PC-9 (cell line): Measurements from ENCODE around the gene TNFAIP3. TPM values are rescaled to one million over a fixed set of nuclear protein-coding genes. Genes with fewer than 3 reads are reported as not detected.

Experiments used
- BruUV-seq: library from RNA; stranded (reverse); fragments of 400-500 nt; replicated peaks from 2 replicates; lab custom pipeline; 2021; lab: Mats Ljungman, UMichigan
- CTCF ChIA-PET: fragments of 300-600 bp; sonication (Branson Sonifier 250); formaldehyde crosslinking; loops from one replicate; lab custom pipeline; 2022; ENCODE audit warnings: antibody characterized with exemption; lab: Charles Lee
- POLR2A ChIA-PET: fragments of 300-600 bp; sonication (Branson Sonifier 250); formaldehyde crosslinking; loops from one replicate; lab custom pipeline; 2022; ENCODE audit warnings: antibody characterized with exemption; ENCODE audit not compliant: unreplicated experiment; lab: Charles Lee
- DNase-seq, 2 experiments: peaks; one replicate each; pipeline versions ENCODE4 v3.0.0 to v3.0.0-alpha.2; 2015 to 2022; ENCODE audit warnings: mixed read lengths in 1 of 2
- H2AFZ ChIP-seq: fragments of 200-600 bp; sonication (generic); 2 replicates; pipeline ENCODE4 v1.8.1; 2017; ENCODE audit warnings: antibody characterized with exemption
- H3F3A ChIP-seq: fragments of 200-600 bp; sonication (generic); 2 replicates; pipeline ENCODE4 v1.8.1; 2017; ENCODE audit warnings: antibody characterized with exemption, mild to moderate bottlenecking, low read depth; ENCODE audit not compliant: insufficient read depth
- H3K27ac ChIP-seq: fragments of 200-600 bp; sonication (generic); 2 replicates; pipeline ENCODE4 v1.6.1; 2016; ENCODE audit warnings: mixed run types
- H3K27me3 ChIP-seq: fragments of 200-600 bp; sonication (generic); 2 replicates; pipeline ENCODE4 v1.6.1; 2016; ENCODE audit warnings: low read depth, mixed run types; ENCODE audit not compliant: insufficient read depth
- H3K36me3 ChIP-seq: fragments of 200-600 bp; sonication (generic); 2 replicates; pipeline ENCODE4 v1.6.1; 2016; ENCODE audit warnings: low read depth, mixed run types
- H3K4me1 ChIP-seq: fragments of 200-600 bp; sonication (generic); replicated peaks from 2 replicates; pipeline ENCODE4 v1.6.1; 2016; ENCODE audit warnings: mixed run types; ENCODE audit not compliant: insufficient read depth
- H3K4me2 ChIP-seq: fragments of 200-600 bp; sonication (generic); 2 replicates; pipeline ENCODE4 v1.6.1; 2017; ENCODE audit warnings: mixed run types
- H3K4me3 ChIP-seq: fragments of 200-600 bp; sonication (generic); 2 replicates; pipeline ENCODE4 v1.6.1; 2016; ENCODE audit warnings: mixed run types
- H3K79me2 ChIP-seq: fragments of 200-600 bp; sonication (generic); 2 replicates; pipeline ENCODE4 v1.6.1; 2017; ENCODE audit warnings: low read depth, mixed run types
- H3K9me2 ChIP-seq: fragments of 200-600 bp; sonication (generic); 2 replicates; pipeline ENCODE4 v1.8.1; 2017; ENCODE audit warnings: mild to moderate bottlenecking; ENCODE audit not compliant: insufficient read depth
- H3K9me3 ChIP-seq: fragments of 200-600 bp; sonication (generic); 2 replicates; pipeline ENCODE4 v1.8.1; 2016; ENCODE audit warnings: low read depth; ENCODE audit not compliant: insufficient read depth
- H4K20me1 ChIP-seq: fragments of 200-600 bp; sonication (generic); 2 replicates; pipeline ENCODE4 v1.8.1; 2017; ENCODE audit not compliant: insufficient read depth
- EZH2 ChIP-seq: fragments of 200-600 bp; sonication (generic); IDR thresholded peaks from 2 replicates; pipeline ENCODE4 v1.8.0; 2017; ENCODE audit warnings: antibody characterized with exemption, low read depth
- intact Hi-C: fragments of 100-400 bp; cut with micrococcal nuclease; formaldehyde crosslinking; loops from one replicate; pipeline ENCODE4 v1.10.0; 2022; ENCODE audit not compliant: unreplicated experiment
- total RNA-seq: library from RNA; stranded (reverse); gene quantifications from 2 replicates; pipeline ENCODE4 v1.2.3, GENCODE V29; 2021
- TF ChIP-seq, protein P1 (sequence below): fragments of 200-600 bp; sonication (generic); conservative IDR thresholded peaks from 2 replicates; pipeline ENCODE4 v1.6.1; 2017; ENCODE audit warnings: mixed run types, antibody characterized with exemption, mild to moderate bottlenecking, moderate library complexity

The TNFAIP3 gene
- total RNA-seq, 1 experiment from 2014 or later, result 7.8 TPM

DNA sequence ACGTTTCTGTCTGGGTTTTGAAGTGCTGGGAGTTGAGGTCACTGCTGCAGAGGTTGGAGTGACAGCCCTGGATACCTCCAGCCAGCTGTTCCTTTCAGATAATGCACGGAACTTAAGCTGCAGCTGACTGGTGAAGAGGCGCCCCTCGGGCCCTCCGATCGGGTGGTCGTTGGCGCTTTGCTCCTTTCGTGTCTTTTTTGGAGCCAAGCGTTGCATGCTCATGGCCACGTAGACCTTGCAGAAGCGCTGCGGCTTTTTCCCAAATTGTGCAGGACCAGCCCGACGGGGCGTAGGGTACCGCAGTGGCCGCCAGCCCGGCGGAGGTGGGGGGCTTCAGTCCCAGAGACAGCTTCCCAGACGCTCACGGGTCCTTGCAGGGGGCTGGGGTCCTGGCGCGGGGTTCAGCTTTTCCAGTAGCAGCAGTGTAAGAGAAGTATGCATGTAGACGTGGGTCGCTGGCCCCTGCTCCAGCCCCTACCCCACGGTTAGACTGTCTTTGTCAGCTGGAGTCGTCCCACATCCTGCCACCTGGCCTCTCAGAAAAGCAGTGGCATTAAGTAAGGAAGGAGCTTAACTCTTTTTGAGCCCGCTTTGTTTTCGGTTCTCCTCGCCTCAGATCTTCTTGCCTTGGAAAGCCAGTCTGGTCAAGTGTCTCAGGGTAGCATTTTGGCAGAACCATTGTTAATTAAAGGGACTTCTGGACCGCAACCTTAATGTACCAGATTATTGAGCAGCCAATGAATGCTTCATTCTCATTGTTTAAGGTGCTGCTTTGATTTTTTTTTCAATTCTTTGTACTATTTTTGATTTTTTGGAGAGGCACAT lies 838 bp downstream of the TNFAIP3 start:
- intact Hi-C loops, result loop anchor here (2.0 to 5.0 kb wide), 6 partner anchors 35 to 239 kb away; partner anchors contain the start of gene PERP
- ChIA-PET CTCF (interaction anchor here (0.6 to 1.2 kb wide), 4 partner anchors 56 to 137 kb away, joined by 3 to 5 read pairs (median 4); no protein-coding TSS in a partner anchor), POLR2A (interaction anchor here (0.5 to 0.6 kb wide), 2 partner anchors 163 to 1719 kb away, joined by 3 to 4 read pairs; no protein-coding TSS in a partner anchor)
- Histone ChIP-seq H3K27ac (peak overlapping the region; percentile 69), H3F3A (peaks cover 11% of the 10 kb centered on the region; the same call in 1 of the 2 replicates), H3K9me3 (no peaks in the 10 kb centered on the region), H3K36me3 (peaks cover 6% of the 10 kb centered on the region; the same call in 1 of the 2 replicates), H4K20me1 (no peaks in the 10 kb centered on the region), H3K9me2 (no peaks in the 10 kb centered on the region), H3K4me2 (peak overlapping the region; percentile 96), H3K27me3 (no peaks in the 10 kb centered on the region), H3K79me2 (peaks cover 53% of the 10 kb centered on the region), H2AFZ (peak overlapping the region; percentile 83), H3K4me1 (peaks cover 67% of the 10 kb centered on the region), H3K4me3 (peak overlapping the region; percentile 76)
- no TSS peak for BruUV-seq
- peak in 1 of 2 experiments; percentile 32 for DNase-seq
- TF ChIP-seq, protein P1, sequence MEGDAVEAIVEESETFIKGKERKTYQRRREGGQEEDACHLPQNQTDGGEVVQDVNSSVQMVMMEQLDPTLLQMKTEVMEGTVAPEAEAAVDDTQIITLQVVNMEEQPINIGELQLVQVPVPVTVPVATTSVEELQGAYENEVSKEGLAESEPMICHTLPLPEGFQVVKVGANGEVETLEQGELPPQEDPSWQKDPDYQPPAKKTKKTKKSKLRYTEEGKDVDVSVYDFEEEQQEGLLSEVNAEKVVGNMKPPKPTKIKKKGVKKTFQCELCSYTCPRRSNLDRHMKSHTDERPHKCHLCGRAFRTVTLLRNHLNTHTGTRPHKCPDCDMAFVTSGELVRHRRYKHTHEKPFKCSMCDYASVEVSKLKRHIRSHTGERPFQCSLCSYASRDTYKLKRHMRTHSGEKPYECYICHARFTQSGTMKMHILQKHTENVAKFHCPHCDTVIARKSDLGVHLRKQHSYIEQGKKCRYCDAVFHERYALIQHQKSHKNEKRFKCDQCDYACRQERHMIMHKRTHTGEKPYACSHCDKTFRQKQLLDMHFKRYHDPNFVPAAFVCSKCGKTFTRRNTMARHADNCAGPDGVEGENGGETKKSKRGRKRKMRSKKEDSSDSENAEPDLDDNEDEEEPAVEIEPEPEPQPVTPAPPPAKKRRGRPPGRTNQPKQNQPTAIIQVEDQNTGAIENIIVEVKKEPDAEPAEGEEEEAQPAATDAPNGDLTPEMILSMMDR, result no peak
- TF ChIP-seq EZH2, result no peak

DNA sequence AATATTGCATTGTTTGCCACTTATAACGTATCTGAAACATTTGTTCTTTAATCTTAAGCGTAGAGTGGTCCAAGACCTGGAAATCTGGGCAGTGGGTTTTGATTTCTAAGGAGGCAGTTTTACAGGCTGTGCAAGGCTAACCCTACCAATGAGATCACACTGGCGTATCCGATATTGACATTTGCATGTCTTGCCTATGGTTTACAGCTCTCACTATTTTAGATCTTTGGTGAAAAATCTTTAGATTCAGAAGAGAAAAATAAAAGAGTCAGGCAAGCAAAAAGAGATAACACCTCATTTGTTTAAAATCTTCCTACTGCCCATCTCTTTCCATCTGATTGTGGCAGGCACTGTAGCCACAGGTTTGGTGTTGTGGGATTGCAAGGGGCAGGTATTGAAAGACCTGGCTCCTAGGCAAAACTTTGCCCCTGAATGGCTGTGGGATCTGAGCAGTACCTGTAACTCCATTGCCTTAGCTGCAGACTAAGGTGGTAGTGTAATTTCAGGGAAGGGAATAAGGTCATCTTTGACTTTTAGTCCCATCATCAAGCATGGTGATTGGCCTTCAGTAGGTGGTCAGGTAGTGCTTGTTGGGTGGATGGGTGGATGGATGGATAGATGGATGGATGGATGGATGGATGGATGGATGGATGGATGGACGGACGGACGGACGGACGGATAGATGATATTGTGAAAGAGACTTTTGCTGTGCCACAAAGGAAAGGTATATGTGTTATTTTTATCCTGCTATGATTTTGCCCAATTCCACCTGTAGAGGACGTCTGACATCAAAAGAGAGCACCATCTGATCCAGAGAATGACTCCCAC lies 1.9 kb downstream of the TNFAIP3 start:
- H2AFZ ChIP-seq, result peak overlapping the region; percentile 83; the same call in 1 of the 2 replicates
- peak overlapping the region; percentile 76 for H3K4me3 ChIP-seq
- H3K9me2 ChIP-seq, result no peaks in the 10 kb centered on the region
- no peak for DNase-seq
- peaks cover 10% of the 10 kb centered on the region; the same call in 1 of the 2 replicates for H3K36me3 ChIP-seq
- H3K27me3 ChIP-seq, result no peaks in the 10 kb centered on the region
- no TSS peak for BruUV-seq
- intact Hi-C loops, result loop anchor here (1.0 to 5.0 kb wide), 3 partner anchors 106 to 240 kb away; no protein-coding TSS in a partner anchor
- no peaks in the 10 kb centered on the region for H4K20me1 ChIP-seq
- POLR2A ChIA-PET, result interaction anchor here (0.6 kb wide), 1 partner anchor 164 kb away, joined by 4 read pairs; no protein-coding TSS in a partner anchor
- H3K79me2 ChIP-seq, result peaks cover 58% of the 10 kb centered on the region
- no peaks in the 10 kb centered on the region for H3K9me3 ChIP-seq
- 0 out of 2 replicates have a peak overlapping the region, but pooled peaks have one; percentile 69 for H3K27ac ChIP-seq
- H3K4me2 ChIP-seq, result peak overlapping the region; percentile 96
- TF ChIP-seq, protein P1, result peak; percentile 47; the same call in 1 of the 2 replicates
- TF ChIP-seq EZH2, result no peak
- CTCF ChIA-PET, result interaction anchor here (0.6 kb wide), 1 partner anchor 103 kb away, joined by 3 read pairs; no protein-coding TSS in a partner anchor
- H3F3A ChIP-seq, result peaks cover 17% of the 10 kb centered on the region
- peaks cover 77% of the 10 kb centered on the region for H3K4me1 ChIP-seq
